ENCODE measurements around the gene TRIM52.

TRIM52 gene

GRCh38 chr5:181220178-181220515, 40.8 kb downstream of the TRIM52 start:
- H2AK5ac ChIP-seq (ENCODE audit: low read length): no peak overlapping the region
- no peak overlapping the region for H3K9ac ChIP-seq (ENCODE audit: low read length)
- H3K4me2 ChIP-seq (ENCODE audit: low read length): no peak overlapping the region
- no peak overlapping the region for H3K27ac ChIP-seq (ENCODE audit: low read depth, low read length)
- H4K8ac ChIP-seq (ENCODE audit: low read depth, low read length): no peak overlapping the region
- no peak overlapping the region for H4K91ac ChIP-seq (ENCODE audit: low read depth, low read length)
- H3K4ac ChIP-seq (ENCODE audit: low read depth, low read length): no peak overlapping the region
- WGBS (ENCODE audit: extremely low coverage, insufficient coverage, insufficient read length): no CpG with 5 or more reads among the region's 10 CpGs
- peaks cover 12 to 18% of the 10 kb centered on the region in 2 experiments for H3K4me1 ChIP-seq (ENCODE audit: control insufficient read depth in 1 of 2, insufficient read depth in 2 of 2, low read length in 2 of 2)
- H2BK5ac ChIP-seq (ENCODE audit: low read depth, low read length, poor library complexity): no peak overlapping the region
- H3K27me3 ChIP-seq (ENCODE audit: insufficient read depth, low read length): no peaks in the 10 kb centered on the region
- H3K14ac ChIP-seq (ENCODE audit: low read length): no peak overlapping the region
- no peak overlapping the region for H4K12ac ChIP-seq (ENCODE audit: low read depth, low read length)
- no peak overlapping the region for H3K18ac ChIP-seq (ENCODE audit: low read length)
- H3K23ac ChIP-seq (ENCODE audit: low read length): no peak overlapping the region
- H3K9me3 ChIP-seq (ENCODE audit: insufficient read depth, low read depth, low read length): peaks cover 2% of the 10 kb centered on the region
- H2AFZ ChIP-seq (ENCODE audit: insufficient read depth, low read length, poor library complexity): no peak overlapping the region
- H3K36me3 ChIP-seq (ENCODE audit: control insufficient read depth in 1 of 2, insufficient read depth in 2 of 2, low read length in 2 of 2): peaks cover 0 to 4% of the 10 kb centered on the region in 2 experiments
- no peak overlapping the region for H3K4me3 ChIP-seq (ENCODE audit: low read depth, low read length)
- no peak overlapping the region for H2BK12ac ChIP-seq (ENCODE audit: low read length)
- peaks cover 8% of the 10 kb centered on the region for H3K79me1 ChIP-seq (ENCODE audit: low read length)
- no peak for DNase-seq
- peaks cover 4% of the 10 kb centered on the region for H3K79me2 ChIP-seq (ENCODE audit: control insufficient read depth, insufficient read depth, low read length, poor library complexity)
- H2BK120ac ChIP-seq (ENCODE audit: insufficient read depth, low read length, poor library complexity): no peak overlapping the region

- H4K91ac ChIP-seq (ENCODE audit: low read depth, low read length): no peak overlapping the region
- no peaks in the 10 kb centered on the region for H3K27me3 ChIP-seq (ENCODE audit: insufficient read depth, low read length)
- no peak overlapping the region for H2BK120ac ChIP-seq (ENCODE audit: insufficient read depth, low read length, poor library complexity)
- H3K79me2 ChIP-seq (ENCODE audit: control insufficient read depth, insufficient read depth, low read length, poor library complexity): peaks cover 4% of the 10 kb centered on the region
- H2AK5ac ChIP-seq (ENCODE audit: low read length): no peak overlapping the region
- no peak overlapping the region for H4K8ac ChIP-seq (ENCODE audit: low read depth, low read length)
- H3K23ac ChIP-seq (ENCODE audit: low read length): no peak overlapping the region
- no peak overlapping the region for H2BK12ac ChIP-seq (ENCODE audit: low read length)
- H3K36me3 ChIP-seq (ENCODE audit: control insufficient read depth in 1 of 2, insufficient read depth in 2 of 2, low read length in 2 of 2): no peaks in the 10 kb centered on the region
- H2AFZ ChIP-seq (ENCODE audit: insufficient read depth, low read length, poor library complexity): no peak overlapping the region
- no peak overlapping the region for H3K27ac ChIP-seq (ENCODE audit: low read depth, low read length)
- H3K9me3 ChIP-seq (ENCODE audit: insufficient read depth, low read depth, low read length): peaks cover 2% of the 10 kb centered on the region
- H2BK5ac ChIP-seq (ENCODE audit: low read depth, low read length, poor library complexity): no peak overlapping the region
- peaks cover 8% of the 10 kb centered on the region for H3K79me1 ChIP-seq (ENCODE audit: low read length)
- DNase-seq: no peak
- no peak overlapping the region for H3K14ac ChIP-seq (ENCODE audit: low read length)
- H3K18ac ChIP-seq (ENCODE audit: low read length): no peak overlapping the region
- H3K4me2 ChIP-seq (ENCODE audit: low read length): no peak overlapping the region
- H3K4me1 ChIP-seq (ENCODE audit: control insufficient read depth in 1 of 2, insufficient read depth in 2 of 2, low read length in 2 of 2): peaks cover 9 to 17% of the 10 kb centered on the region in 2 experiments
- no peak overlapping the region for H3K9ac ChIP-seq (ENCODE audit: low read length)
- no CpG with 5 or more reads among the region's 49 CpGs for WGBS (ENCODE audit: extremely low coverage, insufficient coverage, insufficient read length)
- H3K4ac ChIP-seq (ENCODE audit: low read depth, low read length): no peak overlapping the region
- H4K12ac ChIP-seq (ENCODE audit: low read depth, low read length): no peak overlapping the region
- no peak overlapping the region for H3K4me3 ChIP-seq (ENCODE audit: low read depth, low read length)
These were observed 41.4 kb downstream of the TRIM52 start for GRCh38 chr5:181219262-181220177.

- Histone ChIP-seq H3K79me1 (ENCODE audit: low read length) (peaks cover 8% of the 10 kb centered on the region), H2BK5ac (ENCODE audit: low read depth, low read length, poor library complexity) (no peak overlapping the region), H3K18ac (ENCODE audit: low read length) (no peak overlapping the region), H3K79me2 (ENCODE audit: control insufficient read depth, insufficient read depth, low read length, poor library complexity) (peaks cover 4% of the 10 kb centered on the region), H4K12ac (ENCODE audit: low read depth, low read length) (no peak overlapping the region), H4K8ac (ENCODE audit: low read depth, low read length) (no peak overlapping the region), H3K23ac (ENCODE audit: low read length) (no peak overlapping the region), H3K4ac (ENCODE audit: low read depth, low read length) (no peak overlapping the region), H3K9me3 (ENCODE audit: insufficient read depth, low read depth, low read length) (peaks cover 2% of the 10 kb centered on the region), H3K4me2 (ENCODE audit: low read length) (peak overlapping the region; percentile 75), H4K91ac (ENCODE audit: low read depth, low read length) (no peak overlapping the region), H3K4me3 (ENCODE audit: low read depth, low read length) (no peak overlapping the region), H3K27me3 (ENCODE audit: insufficient read depth, low read length) (no peaks in the 10 kb centered on the region), H3K14ac (ENCODE audit: low read length) (no peak overlapping the region), H3K36me3 (ENCODE audit: control insufficient read depth in 1 of 2, insufficient read depth in 2 of 2, low read length in 2 of 2) (no peaks in the 10 kb centered on the region), H2BK120ac (ENCODE audit: insufficient read depth, low read length, poor library complexity) (no peak overlapping the region), H3K9ac (ENCODE audit: low read length) (no peak overlapping the region), H3K27ac (ENCODE audit: low read depth, low read length) (no peak overlapping the region), H2BK12ac (ENCODE audit: low read length) (no peak overlapping the region), H2AK5ac (ENCODE audit: low read length) (no peak overlapping the region), H2AFZ (ENCODE audit: insufficient read depth, low read length, poor library complexity) (peak overlapping the region; percentile 28), H3K4me1 (ENCODE audit: control insufficient read depth in 1 of 2, insufficient read depth in 2 of 2, low read length in 2 of 2) (peaks cover 4 to 10% of the 10 kb centered on the region in 2 experiments)
- no CpG with 5 or more reads among the region's 10 CpGs for WGBS (ENCODE audit: extremely low coverage, insufficient coverage, insufficient read length)
- DNase-seq: peak in 1 of 2 donors; percentile 53
These were observed 42.2 kb downstream of the TRIM52 start for GRCh38 chr5:181218795-181219124.

GRCh38 chr5:181217803-181218062, 43.2 kb downstream of the TRIM52 start:
- peaks cover 4 to 10% of the 10 kb centered on the region in 2 experiments for H3K4me1 ChIP-seq (ENCODE audit: control insufficient read depth in 1 of 2, insufficient read depth in 2 of 2, low read length in 2 of 2)
- H3K23ac ChIP-seq (ENCODE audit: low read length): no peak overlapping the region
- H3K27me3 ChIP-seq (ENCODE audit: insufficient read depth, low read length): no peaks in the 10 kb centered on the region
- H3K18ac ChIP-seq (ENCODE audit: low read length): no peak overlapping the region
- no peaks in the 10 kb centered on the region for H3K36me3 ChIP-seq (ENCODE audit: control insufficient read depth in 1 of 2, insufficient read depth in 2 of 2, low read length in 2 of 2)
- no peak overlapping the region for H2BK12ac ChIP-seq (ENCODE audit: low read length)
- H3K9ac ChIP-seq (ENCODE audit: low read length): no peak overlapping the region
- H3K9me3 ChIP-seq (ENCODE audit: insufficient read depth, low read depth, low read length): peaks cover 2% of the 10 kb centered on the region
- WGBS (ENCODE audit: extremely low coverage, insufficient coverage, insufficient read length): no CpG with 5 or more reads among the region's 13 CpGs
- peaks cover 3% of the 10 kb centered on the region for H3K79me1 ChIP-seq (ENCODE audit: low read length)
- H3K79me2 ChIP-seq (ENCODE audit: control insufficient read depth, insufficient read depth, low read length, poor library complexity): peaks cover 2% of the 10 kb centered on the region
- no peak overlapping the region for H4K91ac ChIP-seq (ENCODE audit: low read depth, low read length)
- no peak overlapping the region for H2BK5ac ChIP-seq (ENCODE audit: low read depth, low read length, poor library complexity)
- peak overlapping the region; percentile 59 for H3K4me3 ChIP-seq (ENCODE audit: low read depth, low read length)
- no peak overlapping the region for H3K14ac ChIP-seq (ENCODE audit: low read length)
- H3K4me2 ChIP-seq (ENCODE audit: low read length): peak overlapping the region; percentile 75
- no peak overlapping the region for H2AK5ac ChIP-seq (ENCODE audit: low read length)
- H2AFZ ChIP-seq (ENCODE audit: insufficient read depth, low read length, poor library complexity): no peak overlapping the region
- H2BK120ac ChIP-seq (ENCODE audit: insufficient read depth, low read length, poor library complexity): no peak overlapping the region
- H3K27ac ChIP-seq (ENCODE audit: low read depth, low read length): no peak overlapping the region
- H4K12ac ChIP-seq (ENCODE audit: low read depth, low read length): no peak overlapping the region
- no peak overlapping the region for H4K8ac ChIP-seq (ENCODE audit: low read depth, low read length)
- no peak for DNase-seq
- H3K4ac ChIP-seq (ENCODE audit: low read depth, low read length): no peak overlapping the region

Data from trophoblast cell (in vitro differentiated cells and primary cell).